Stimulated activated CD8-positive, alpha-beta memory T cell treated with anti-CD3 and anti-CD28 coated beads, Interleukin-4, amount 100 ng/mL, for 1 hour (primary cell): ENCODE measurements around the gene ATP11B.
"Not testable (repeated sequence)": the region's sequence is repeated elsewhere in the genome, so short reads cannot be mapped to it uniquely, and the experiment has no call there.

Source experiments
- DNase-seq, 2 donors: peaks; one replicate each; pipeline ENCODE4 v3.0.0-alpha.2; 2020; ENCODE audit warnings: low read depth in 2 of 2, low spot score in 1 of 2

The ATP11B gene

GRCh38 chr3:182794455-182795388, 1.4 kb downstream of the ATP11B start:
- DNase-seq = no peak

GRCh38 chr3:182795389-182795782, 2.1 kb downstream of the ATP11B start:
- DNase-seq = peak; percentile 3 to 11

GRCh38 chr3:182796310-182796709, 3.0 kb downstream of the ATP11B start:
- DNase-seq = no peak

GRCh38 chr3:182797876-182798275, 4.6 kb downstream of the ATP11B start:
- DNase-seq = no peak

- not testable (repeated sequence) for DNase-seq
Measured at GRCh38 chr3:182799143-182799542, 5.8 kb downstream of the ATP11B start.

GRCh38 chr3:182800508-182800907, 7.2 kb downstream of the ATP11B start:
- no peak for DNase-seq

- DNase-seq = no peak
Measured at GRCh38 chr3:182802413-182803390, 9.4 kb downstream of the ATP11B start.

GRCh38 chr3:182803596-182803995, 10.3 kb downstream of the ATP11B start:
- DNase-seq = no peak

- no peak for DNase-seq
Measured at GRCh38 chr3:182807061-182807460, 13.8 kb downstream of the ATP11B start.

GRCh38 chr3:182808041-182808770, 14.9 kb downstream of the ATP11B start:
- DNase-seq = no peak

GRCh38 chr3:182809531-182809930, 16.2 kb downstream of the ATP11B start:
- no peak for DNase-seq

GRCh38 chr3:182810574-182811268, 17.4 kb downstream of the ATP11B start:
- DNase-seq = no peak

- no peak for DNase-seq
Measured at GRCh38 chr3:182811269-182811596, 17.9 kb downstream of the ATP11B start.

GRCh38 chr3:182812123-182812522, 18.8 kb downstream of the ATP11B start:
- no peak for DNase-seq

GRCh38 chr3:182814419-182815062, 21.2 kb downstream of the ATP11B start:
- DNase-seq = no peak

- no peak for DNase-seq
Measured at GRCh38 chr3:182816181-182816580, 22.9 kb downstream of the ATP11B start.

GRCh38 chr3:182818296-182818978, 25.1 kb downstream of the ATP11B start:
- no peak for DNase-seq

- DNase-seq = no peak
Measured at GRCh38 chr3:182821221-182821981, 28.1 kb downstream of the ATP11B start.

GRCh38 chr3:182822260-182822659, 29.0 kb downstream of the ATP11B start:
- DNase-seq = not testable (repeated sequence)
